IPS-NIHi7 (cell line): ENCODE results near the gene ZNF107.
"Not testable (repeated sequence)": the region's sequence is repeated elsewhere in the genome, so short reads cannot be mapped to it uniquely, and the experiment has no call there.

ENCODE experiments used
- DNase-seq: peaks from one replicate; pipeline ENCODE4 v3.0.0; 2012; ENCODE audit warnings: mixed read lengths; ENCODE audit errors: extremely low spot score

ZNF107 gene

DNA sequence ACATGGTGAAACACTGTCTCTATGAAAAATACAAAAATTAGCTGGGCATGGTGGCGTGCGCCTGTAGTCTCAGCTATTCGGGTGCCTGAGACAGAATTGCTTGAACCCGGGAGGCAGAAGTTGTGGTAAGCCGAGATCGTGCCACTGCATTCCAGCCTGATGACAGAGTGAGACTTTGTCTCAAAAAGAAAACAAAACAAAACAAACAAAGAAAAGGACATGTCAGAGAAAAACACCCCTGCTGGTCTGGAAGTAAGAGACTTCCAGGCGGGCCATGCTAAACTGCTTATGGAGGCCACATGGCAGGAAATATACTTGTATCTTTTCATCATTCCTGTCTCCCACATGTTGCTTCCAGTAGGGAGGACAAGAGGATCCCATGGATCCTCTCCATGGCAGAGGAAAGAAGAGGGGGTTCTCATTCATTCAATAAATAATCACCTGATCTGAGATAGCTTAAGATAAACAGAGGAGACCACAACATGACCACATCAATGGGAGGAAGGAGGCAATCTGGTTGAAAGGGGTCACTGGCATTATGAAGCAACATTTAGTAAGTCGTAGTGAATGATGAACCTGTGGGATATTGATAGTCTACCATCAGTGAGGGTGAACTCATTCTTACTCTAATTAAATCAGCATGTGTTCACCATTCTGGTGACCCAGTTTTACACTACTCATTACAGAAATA, 67.8 kb downstream of the ZNF107 start:
- DNase-seq = no peak

DNA sequence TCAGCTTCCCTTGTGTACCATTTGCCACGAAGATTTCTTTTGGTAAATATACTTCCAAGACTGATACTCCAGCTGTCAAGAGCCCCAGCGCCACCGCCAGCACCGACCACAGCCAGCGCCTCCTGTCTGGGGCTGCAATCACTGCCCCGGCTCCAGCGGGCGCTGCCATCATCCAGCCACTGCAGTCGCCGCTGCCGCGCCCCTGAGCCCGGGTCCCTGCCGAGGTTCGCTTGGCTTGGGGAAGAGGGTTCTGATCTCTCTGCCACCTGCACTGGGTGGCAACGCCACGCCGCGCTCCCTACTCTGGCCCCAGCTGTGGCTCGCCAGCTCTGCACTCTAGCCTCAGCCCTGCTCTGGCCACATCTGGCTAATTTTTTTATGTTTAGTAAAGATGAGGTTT, 70.6 kb downstream of the ZNF107 start:
- no peak for DNase-seq

DNA sequence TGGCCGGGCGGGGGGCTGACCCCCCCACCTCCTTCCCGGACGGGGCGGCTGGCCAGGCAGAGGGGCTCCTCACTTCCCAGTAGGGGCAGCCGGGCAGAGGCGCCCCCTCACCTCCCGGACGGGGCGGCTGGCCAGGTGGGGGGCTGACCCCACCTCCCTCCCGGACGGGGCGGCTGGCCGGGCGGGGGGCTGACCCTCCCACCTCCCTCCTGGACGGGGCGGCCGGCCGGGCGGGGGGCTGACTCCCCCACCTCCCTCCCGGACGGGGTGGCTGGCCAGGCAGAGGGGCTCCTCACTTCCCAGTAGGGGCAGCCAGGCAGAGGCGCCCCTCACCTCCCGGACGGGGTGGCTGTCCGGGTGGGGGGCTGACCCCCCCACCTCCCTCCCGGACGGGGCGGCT, 72.5 kb downstream of the ZNF107 start:
- not testable (repeated sequence) for DNase-seq

DNA sequence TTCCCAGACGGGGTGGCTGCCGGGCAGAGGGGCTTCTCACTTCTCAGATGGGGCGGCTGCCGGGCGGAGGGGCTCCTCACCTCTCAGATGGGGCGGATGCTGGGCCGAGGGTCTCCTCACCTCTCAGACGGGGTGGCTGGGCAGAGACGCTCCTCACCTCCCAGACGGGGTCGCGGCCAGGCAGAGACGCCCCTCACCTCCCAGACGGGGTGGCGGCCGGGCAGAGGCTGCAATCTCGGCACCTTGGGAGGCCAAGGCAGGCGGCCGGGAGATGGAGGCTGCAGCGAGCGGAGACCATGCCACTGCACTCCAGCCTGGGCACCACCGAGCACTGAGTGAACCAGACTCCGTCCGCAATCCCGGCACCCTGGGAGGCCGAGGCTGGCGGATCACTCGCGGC, 73.0 kb downstream of the ZNF107 start:
- not testable (repeated sequence) for DNase-seq

DNA sequence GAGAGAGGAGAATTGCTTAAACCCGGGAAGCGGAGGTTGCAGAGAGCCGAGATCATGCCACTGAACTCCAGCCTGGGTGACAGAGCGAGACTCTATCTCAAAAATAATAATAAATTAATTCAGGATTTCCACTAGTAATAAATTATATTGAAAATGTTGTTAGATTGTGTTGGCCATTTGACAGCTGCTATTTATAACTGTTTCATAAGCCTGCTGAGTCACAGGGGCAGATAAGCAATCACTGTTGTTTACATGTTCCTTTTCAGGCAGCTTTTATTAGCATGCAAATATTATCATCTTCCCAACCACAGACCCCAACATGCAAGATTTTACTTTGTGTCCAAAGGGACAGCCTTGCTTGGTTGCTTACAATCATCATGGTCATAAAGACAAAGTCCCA, 78.7 kb downstream of the ZNF107 start:
- no peak for DNase-seq

DNA sequence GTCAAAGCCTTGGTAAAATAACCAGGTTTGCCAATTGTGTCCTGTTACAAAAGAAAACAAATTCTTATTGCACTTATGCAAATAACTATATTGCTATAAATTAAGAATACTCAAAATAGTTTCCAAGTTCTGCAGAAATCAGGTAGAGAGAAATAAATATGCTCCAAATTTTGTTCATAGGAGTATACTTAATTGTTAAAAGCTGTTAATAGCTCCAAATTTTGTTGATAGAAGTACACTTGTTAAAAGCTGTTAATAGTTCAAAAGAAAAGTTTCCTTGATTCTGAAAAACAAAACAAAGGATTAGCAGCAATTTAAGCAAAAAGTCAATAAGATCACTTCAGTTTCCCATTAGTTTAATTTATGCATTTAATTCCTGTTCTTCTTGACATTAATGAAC, 81.9 kb downstream of the ZNF107 start:
- DNase-seq = no peak

DNA sequence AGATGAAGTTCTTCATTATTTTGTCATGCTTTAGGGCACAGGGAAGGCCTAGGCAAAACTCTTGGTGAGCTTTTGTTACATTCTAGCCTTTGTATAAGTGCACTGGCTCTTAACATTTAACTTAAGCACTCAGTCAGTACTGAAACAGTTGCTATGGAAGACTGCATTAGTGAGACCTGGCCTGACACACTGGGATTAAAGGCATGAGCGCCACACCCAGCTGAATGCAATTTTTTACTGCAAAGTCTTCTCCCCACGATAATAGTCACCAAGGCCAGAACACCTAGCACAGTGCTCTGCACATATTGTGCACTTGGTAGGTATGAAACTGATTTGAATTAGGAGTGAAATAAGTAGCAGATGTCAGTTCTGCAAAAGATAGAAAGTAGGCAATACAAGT, 87.1 kb downstream of the ZNF107 start:
- no peak for DNase-seq

DNA sequence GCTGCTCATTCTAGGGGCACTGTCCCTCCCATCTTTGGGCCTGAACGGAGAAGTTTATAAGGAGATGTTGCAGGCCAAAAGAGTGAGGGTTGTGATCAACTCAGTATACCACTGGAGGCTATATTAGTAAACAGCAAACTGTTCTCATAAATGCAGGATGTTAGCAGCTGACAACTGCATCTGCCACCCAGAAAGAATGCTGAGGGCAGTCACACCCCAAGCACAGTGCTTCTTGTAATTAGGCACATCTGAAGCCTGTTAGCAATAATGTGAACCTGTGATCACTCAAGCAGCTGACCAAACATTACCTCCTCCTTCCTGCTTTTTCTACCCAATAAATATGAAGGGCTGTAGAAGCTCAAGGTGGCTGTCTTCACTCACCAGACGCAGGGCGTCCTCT, 89.9 kb downstream of the ZNF107 start:
- no peak for DNase-seq

DNA sequence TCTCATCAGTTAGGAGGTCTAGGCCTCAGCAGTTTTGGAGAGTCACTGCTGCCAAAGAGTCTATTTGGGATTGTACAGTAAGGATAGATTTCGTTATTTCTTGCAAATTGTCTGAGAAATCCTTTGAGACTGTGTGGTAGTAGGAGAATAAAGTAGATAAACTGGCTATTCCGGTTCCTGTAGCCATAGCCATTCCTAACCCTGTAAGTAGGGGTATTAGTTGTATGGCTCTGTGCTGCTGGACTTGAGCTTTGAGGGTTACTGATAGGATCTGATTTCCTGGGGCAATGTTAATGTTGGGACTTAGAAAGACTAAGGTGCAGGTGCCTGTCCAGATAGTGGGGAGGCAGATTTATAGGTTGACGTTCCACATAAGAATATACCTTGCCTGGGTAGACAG, 92.2 kb downstream of the ZNF107 start:
- no peak for DNase-seq
